IMR-90 (cell line): ENCODE data around the gene CATSPER3. TPM values are rescaled to one million over a fixed set of nuclear protein-coding genes. Genes with fewer than 3 reads are reported as not detected.

Source experiments
- ATAC-seq: fragments of 200-7000 bp; cut with Tn5 transposase; 2 replicates; pipeline ENCODE4 v1.9.1; 2020; ENCODE audit warnings: low read depth, mild to moderate bottlenecking, moderate library complexity
- BruUV-seq: library from RNA; stranded (reverse); fragments of 400-500 nt; replicated peaks from 2 replicates; lab custom pipeline; 2021; lab: Mats Ljungman, UMichigan
- CTCF ChIA-PET: fragments of 300-600 bp; formaldehyde crosslinking; extraction: SDS; loops from one replicate; lab custom pipeline; 2021; ENCODE audit warnings: antibody characterized with exemption; lab: Yijun Ruan, JAX
- POLR2A ChIA-PET: fragments of 300-600 bp; sonication (Branson Sonifier 250); formaldehyde crosslinking; loops from one replicate; lab custom pipeline; 2022; ENCODE audit warnings: antibody characterized with exemption; ENCODE audit not compliant: unreplicated experiment; lab: Charles Lee
- DNase-seq: peaks from one replicate; pipeline ENCODE4 v3.0.0; 2013
- H2AFZ ChIP-seq: replicated peaks from 2 replicates; pipeline ENCODE3; 2013; ENCODE audit warnings: low read length, mild to moderate bottlenecking; ENCODE audit not compliant: poor library complexity
- H2AK5ac ChIP-seq: 2 replicates; pipeline ENCODE4 v1.6.1; 2013; ENCODE audit warnings: low read depth, low read length, inconsistent platforms
- H2AK9ac ChIP-seq: replicated peaks from 2 replicates; pipeline ENCODE3; 2013; ENCODE audit warnings: mild to moderate bottlenecking, low read depth, low read length, moderate library complexity; ENCODE audit not compliant: poor library complexity
- H2BK120ac ChIP-seq: 2 replicates; pipeline ENCODE4 v1.6.1; 2013; ENCODE audit warnings: low read depth, low read length, inconsistent platforms
- H2BK15ac ChIP-seq: 3 replicates; pipeline ENCODE4 v1.6.1; 2013; ENCODE audit warnings: low read depth, low read length, inconsistent platforms
- H2BK20ac ChIP-seq: 2 replicates; pipeline ENCODE4 v1.6.1; 2013; ENCODE audit warnings: low read depth, mild to moderate bottlenecking, inconsistent platforms, low read length, moderate library complexity
- H2BK5ac ChIP-seq: 2 replicates; pipeline ENCODE4 v1.6.1; 2013; ENCODE audit warnings: mild to moderate bottlenecking, low read depth, low read length, inconsistent platforms; ENCODE audit not compliant: poor library complexity, severe bottlenecking
- H3K14ac ChIP-seq: replicated peaks from 2 replicates; pipeline ENCODE4 v1.6.1; 2013; ENCODE audit warnings: low read depth, low read length, inconsistent platforms
- H3K18ac ChIP-seq: 2 replicates; pipeline ENCODE4 v1.6.1; 2013; ENCODE audit warnings: low read depth, low read length, control low read depth
- H3K23ac ChIP-seq: 2 replicates; pipeline ENCODE4 v1.6.1; 2013; ENCODE audit warnings: low read depth, low read length, inconsistent platforms
- H3K27ac ChIP-seq: 2 replicates; pipeline ENCODE4 v1.5.1; 2013; ENCODE audit warnings: mild to moderate bottlenecking, control low read depth, low read length; ENCODE audit not compliant: insufficient read depth
- H3K27me3 ChIP-seq: 2 replicates; pipeline ENCODE4 v1.6.1; 2013; ENCODE audit warnings: low read length; ENCODE audit not compliant: control insufficient read depth, insufficient read depth
- H3K36me3 ChIP-seq: 2 replicates; pipeline ENCODE4 v1.6.1; 2013; ENCODE audit warnings: low read length, mixed read lengths; ENCODE audit not compliant: control insufficient read depth, insufficient read depth
- H3K4ac ChIP-seq: 2 replicates; pipeline ENCODE4 v1.6.1; 2013; ENCODE audit warnings: low read depth, low read length, inconsistent platforms
- H3K4me1 ChIP-seq: 2 replicates; pipeline ENCODE4 v1.6.1; 2013; ENCODE audit warnings: low read length, mixed read lengths; ENCODE audit not compliant: control insufficient read depth, insufficient read depth
- H3K4me2 ChIP-seq: 2 replicates; pipeline ENCODE4 v1.6.1; 2013; ENCODE audit warnings: low read depth, mild to moderate bottlenecking, control low read depth, low read length, moderate library complexity
- H3K4me3 ChIP-seq: 2 replicates; pipeline ENCODE4 v1.5.1; 2013; ENCODE audit warnings: low read depth, mild to moderate bottlenecking, control low read depth, low read length, moderate library complexity; ENCODE audit not compliant: insufficient read depth
- H3K56ac ChIP-seq: 2 replicates; pipeline ENCODE4 v1.6.1; 2013; ENCODE audit warnings: low read length, inconsistent platforms; ENCODE audit not compliant: insufficient read depth; ENCODE audit errors: extremely low read depth
- H3K79me1 ChIP-seq, 2 experiments: 2 replicates each; pipeline ENCODE4 v1.6.1; 2013; ENCODE audit warnings: low read length in 2 of 2, inconsistent platforms in 1 of 2, low read depth in 1 of 2
- H3K9ac ChIP-seq: 2 replicates; pipeline ENCODE4 v1.6.1; 2013; ENCODE audit warnings: low read depth, low read length, control low read depth
- H3K9me1 ChIP-seq: 2 replicates; pipeline ENCODE4 v1.6.1; 2013; ENCODE audit warnings: low read length, inconsistent platforms; ENCODE audit not compliant: insufficient read depth
- H3K9me3 ChIP-seq: 2 replicates; pipeline ENCODE4 v1.6.1; 2013; ENCODE audit warnings: low read length; ENCODE audit not compliant: control insufficient read depth, insufficient read depth
- H4K20me1 ChIP-seq: 2 replicates; pipeline ENCODE4 v1.6.1; 2013; ENCODE audit warnings: low read length, inconsistent platforms; ENCODE audit not compliant: insufficient read depth
- H4K5ac ChIP-seq: 2 replicates; pipeline ENCODE4 v1.6.1; 2013; ENCODE audit warnings: mild to moderate bottlenecking, low read depth, low read length, control low read depth
- H4K8ac ChIP-seq, 2 experiments: 2 replicates each; pipeline ENCODE4 v1.6.1; 2013; ENCODE audit warnings: low read depth in 2 of 2, low read length in 2 of 2, control low read depth in 1 of 2, inconsistent platforms in 1 of 2
- H4K91ac ChIP-seq: 2 replicates; pipeline ENCODE4 v1.6.1; 2013; ENCODE audit warnings: low read depth, low read length, inconsistent platforms; ENCODE audit not compliant: insufficient read depth
- BHLHE40 ChIP-seq: fragments of 150-350 bp; IDR thresholded peaks from 2 replicates; pipeline ENCODE4 v1.6.1; 2016; ENCODE audit warnings: mild to moderate bottlenecking, low read depth, low read length
- CEBPB ChIP-seq: IDR thresholded peaks from 2 replicates; pipeline ENCODE4 v1.6.1; 2012; ENCODE audit warnings: low read depth, low read length, improper control_type of control experiment
- CHD1 ChIP-seq: IDR thresholded peaks from 2 replicates; pipeline ENCODE4 v1.6.1; 2012; ENCODE audit warnings: low read depth, low read length, improper control_type of control experiment
- CTCF ChIP-seq: conservative IDR thresholded peaks from 2 replicates; pipeline ENCODE4 v1.5.1; 2012; ENCODE audit warnings: mild to moderate bottlenecking, low read depth, low read length, improper control_type of control experiment
- ELK1 ChIP-seq: fragments of 150-350 bp; IDR thresholded peaks from 2 replicates; pipeline ENCODE4 v1.6.1; 2016; ENCODE audit warnings: low read depth, mild to moderate bottlenecking, low read length, moderate library complexity, borderline replicate concordance
- FOS ChIP-seq: fragments of 150-350 bp; IDR thresholded peaks from 2 replicates; pipeline ENCODE4 v1.6.1; 2016; ENCODE audit warnings: low read depth, low read length
- MAFK ChIP-seq: IDR thresholded peaks from 2 replicates; pipeline ENCODE4 v1.6.1; 2012; ENCODE audit warnings: low read depth, low read length, improper control_type of control experiment
- MAZ ChIP-seq: IDR thresholded peaks from 2 replicates; pipeline ENCODE4 v1.6.1; 2012; ENCODE audit warnings: low read depth, mild to moderate bottlenecking, low read length, improper control_type of control experiment, moderate library complexity, borderline replicate concordance
- MXI1 ChIP-seq: IDR thresholded peaks from 2 replicates; pipeline ENCODE4 v1.6.1; 2012; ENCODE audit warnings: low read depth, mild to moderate bottlenecking, low read length, moderate library complexity, borderline replicate concordance
- NFE2L2 ChIP-seq: fragments of 150-350 bp; IDR thresholded peaks from 2 replicates; pipeline ENCODE4 v1.6.1; 2016; ENCODE audit warnings: low read depth, mild to moderate bottlenecking, low read length
- POLR2A ChIP-seq: IDR thresholded peaks from 2 replicates; pipeline ENCODE4 v1.6.1; 2012; ENCODE audit warnings: mild to moderate bottlenecking, low read depth, low read length
- RAD21 ChIP-seq: IDR thresholded peaks from 2 replicates; pipeline ENCODE4 v1.6.1; 2012; ENCODE audit warnings: low read length, improper control_type of control experiment
- RCOR1 ChIP-seq: IDR thresholded peaks from 2 replicates; pipeline ENCODE4 v1.6.1; 2012; ENCODE audit warnings: mild to moderate bottlenecking, low read length, improper control_type of control experiment; ENCODE audit not compliant: insufficient replicate concordance
- RFX5 ChIP-seq: IDR thresholded peaks from 2 replicates; pipeline ENCODE4 v1.8.0; 2012; ENCODE audit warnings: low read depth, mild to moderate bottlenecking, low read length, moderate library complexity
- SMC3 ChIP-seq: fragments of 150-350 bp; IDR thresholded peaks from 2 replicates; pipeline ENCODE4 v1.6.1; 2016; ENCODE audit warnings: low read depth, mild to moderate bottlenecking, antibody characterized with exemption, low read length, moderate library complexity
- USF2 ChIP-seq: fragments of 150-350 bp; IDR thresholded peaks from 2 replicates; pipeline ENCODE4 v1.6.1; 2017; ENCODE audit warnings: mild to moderate bottlenecking, antibody characterized with exemption, low read length, low read depth
- WGBS, 2 experiments: methylation state at CpG; one replicate each; pipeline versions ENCODE4 v1.1.5 to v1.1.7; 2013; ENCODE audit warnings: missing lambda C conversion rate in 2 of 2; ENCODE audit not compliant: insufficient read length in 1 of 2; ENCODE audit errors: extremely low coverage in 2 of 2; 5-methylcytosine and 5-hydroxymethylcytosine counted together
- dilution Hi-C: fragments of 300-500 bp; cut with HindIII; formaldehyde crosslinking; loops from one replicate; pipeline ENCODE4 v1.14.3; 2018; ENCODE audit warnings: low sequenced_read_pairs; ENCODE audit not compliant: unreplicated experiment
- in situ Hi-C: fragments of 300-500 bp; cut with MboI; formaldehyde crosslinking; loops from 3 replicates; pipeline ENCODE4 v1.14.3; 2019; ENCODE audit warnings: low sequenced_read_pairs, inconsistent platforms, mixed read lengths
- intact Hi-C: fragments of 100-400 bp; cut with micrococcal nuclease; formaldehyde crosslinking; loops from 2 replicates; pipeline ENCODE4 v1.10.0; 2022
- polyA plus RNA-seq, 3 experiments: library from polyadenylated mRNA; depleted of rRNA; stranded (reverse); fragments of >200 nt; gene quantifications; 2 replicates each; pipeline ENCODE4 v1.2.3, GENCODE V29; 2012; ENCODE audit warnings: low replicate concordance in 1 of 3
- total RNA-seq: library from RNA; depleted of rRNA; stranded (reverse); fragments of >200 nt; gene quantifications from 2 replicates; pipeline ENCODE4 v1.2.3, GENCODE V29; 2012

The CATSPER3 gene
- total and polyA plus RNA-seq, 2 of the 4 experiments (the other 2 are of a cell fraction): under 0.01 to 0.12 TPM

- in situ Hi-C loops (no loop called here), intact Hi-C loops (loop anchor here (10.0 kb wide), 1 partner anchor 60 kb away; no protein-coding TSS in a partner anchor), dilution Hi-C loops (no loop called here)
- DNase-seq (no peak), ATAC-seq (no peak)
- CTCF ChIA-PET: no interaction called here
- 83% methylated on average over 2 of the region's 2 CpGs; no CpG with 5 or more reads in 1 of the 2 experiments for WGBS, 2 experiments
- Histone ChIP-seq H2BK15ac (no peak overlapping the region), H3K9me1 (no peaks in the 10 kb centered on the region), H3K9ac (no peak overlapping the region), H4K8ac (no peak overlapping the region), H3K4me1 (no peaks in the 10 kb centered on the region), H3K23ac (no peak overlapping the region), H3K36me3 (no peaks in the 10 kb centered on the region), H2AFZ (no peak overlapping the region), H3K56ac (no peak overlapping the region), H2AK5ac (no peak overlapping the region), H3K27me3 (no peaks in the 10 kb centered on the region), H3K27ac (no peak overlapping the region), H3K4me3 (no peak overlapping the region), H4K91ac (no peak overlapping the region), H4K5ac (no peak overlapping the region), H2AK9ac (no peak overlapping the region), H3K14ac (no peak overlapping the region), H2BK5ac (no peak overlapping the region), H2BK20ac (no peak overlapping the region), H3K4me2 (no peak overlapping the region), H2BK120ac (no peak overlapping the region), H4K20me1 (no peaks in the 10 kb centered on the region), H3K9me3 (no peaks in the 10 kb centered on the region), H3K18ac (no peak overlapping the region), H3K4ac (no peak overlapping the region), H3K79me1 (no peaks in the 10 kb centered on the region)
- BruUV-seq: no TSS peak
- no peak for TF ChIP-seq FOS
- TF ChIP-seq MAZ: no peak
- no peak for TF ChIP-seq USF2
- no peak for TF ChIP-seq SMC3
- TF ChIP-seq CEBPB: no peak
- no peak for TF ChIP-seq CHD1
- TF ChIP-seq MXI1: no peak
- TF ChIP-seq RCOR1: no peak
- TF ChIP-seq CTCF: no peak
- no peak for TF ChIP-seq BHLHE40
- TF ChIP-seq MAFK: no peak
- TF ChIP-seq POLR2A: no peak
- no peak for TF ChIP-seq NFE2L2
- no peak for TF ChIP-seq RAD21
- no peak for TF ChIP-seq ELK1
- TF ChIP-seq RFX5: no peak
- POLR2A ChIA-PET: no interaction called here
These were observed 27.0 kb downstream of the CATSPER3 start for GRCh38 chr5:134994560-134995156.
